ENCODE measurements around the gene DPY19L1. TPM values are rescaled to one million over a fixed set of nuclear protein-coding genes. Genes with fewer than 3 reads are reported as not detected.

The DPY19L1 gene
- total RNA-seq, 1 experiment from 2014 or later, result 71.7 TPM

- POLR2A ChIA-PET, result no interaction called here
- RAD21 ChIA-PET (ENCODE audit: low non-redundant PET in 1 of 2, low total read pairs in 2 of 2, uncharacterized antibody in 2 of 2, unreplicated experiment in 2 of 2), result no interaction called here
- CTCF ChIA-PET, result no interaction called here
- no peak overlapping the region for H3K9ac ChIP-seq (ENCODE audit: low read length)
- no peaks in the 10 kb centered on the region for H3K9me3 ChIP-seq (ENCODE audit: control insufficient read depth in 1 of 2, insufficient read depth in 1 of 2, low read depth in 1 of 2, low read length in 2 of 2)
- no peaks in the 10 kb centered on the region for H3K27me3 ChIP-seq (ENCODE audit: insufficient read depth, low read length)
- no peak overlapping the region for H3K4me2 ChIP-seq (ENCODE audit: low read length)
- peaks cover 32 to 35% of the 10 kb centered on the region in 2 experiments for H3K4me1 ChIP-seq (ENCODE audit: control insufficient read depth in 1 of 2, insufficient read depth in 2 of 2, low read length in 2 of 2)
- peaks cover 78% of the 10 kb centered on the region for H3K79me2 ChIP-seq (ENCODE audit: insufficient read depth, low read length)
- DNase-seq (ENCODE audit: low read depth, low spot score), result no peak
- TF ChIP-seq POLR2AphosphoS5 (IDR thresholded peaks at IDR 0.05; ENCODE audit: low read depth, low read length), result no peak
- TF ChIP-seq TCF7L2 (IDR thresholded peaks at IDR 0.05; ENCODE audit: borderline replicate concordance, extremely low read depth, insufficient read depth, insufficient read length), result no peak
- intact Hi-C loops (cut with micrococcal nuclease), result no loop called here
- no TSS peak for BruUV-seq (replicated peaks)
- no peaks in the 10 kb centered on the region for H3K9me2 ChIP-seq (ENCODE audit: insufficient read depth)
- no peaks in the 10 kb centered on the region for H4K20me1 ChIP-seq (ENCODE audit: insufficient read depth)
- H3K36me3 ChIP-seq (ENCODE audit: control insufficient read depth in 1 of 2, insufficient read depth in 2 of 2, low read length in 2 of 2), result peaks cover 1 to 3% of the 10 kb centered on the region in 2 experiments; a peak in 1 of 4 replicates
- no peak overlapping the region for H3K4me3 ChIP-seq (replicated peaks in 1 of 2; ENCODE audit: low read depth in 1 of 2, low read length in 2 of 2)
- H3K27ac ChIP-seq (ENCODE audit: low read depth, low read length), result no peak overlapping the region
- ATAC-seq, result no peak
- H2AFZ ChIP-seq (ENCODE audit: low read depth, low read length, poor library complexity, severe bottlenecking), result no peak overlapping the region
Observed at GRCh38 chr7:35021445-35021844, 15.8 kb downstream of the DPY19L1 start.

GRCh38 chr7:35019801-35020200 lies 17.5 kb downstream of the DPY19L1 start:
- BruUV-seq (replicated peaks), result no TSS peak
- ChIA-PET CTCF (no interaction called here), POLR2A (no interaction called here), RAD21 (ENCODE audit: low non-redundant PET in 1 of 2, low total read pairs in 2 of 2, uncharacterized antibody in 2 of 2, unreplicated experiment in 2 of 2) (no interaction called here)
- no peaks in the 10 kb centered on the region for H3K9me3 ChIP-seq (ENCODE audit: control insufficient read depth in 1 of 2, insufficient read depth in 1 of 2, low read depth in 1 of 2, low read length in 2 of 2)
- H2AFZ ChIP-seq (ENCODE audit: low read depth, low read length, poor library complexity, severe bottlenecking), result no peak overlapping the region
- intact Hi-C loops (cut with micrococcal nuclease), result no loop called here
- ATAC-seq, result no peak
- H3K4me1 ChIP-seq (ENCODE audit: control insufficient read depth in 1 of 2, insufficient read depth in 2 of 2, low read length in 2 of 2), result peaks cover 19% of the 10 kb centered on the region in 2 experiments
- H3K36me3 ChIP-seq (ENCODE audit: control insufficient read depth in 1 of 2, insufficient read depth in 2 of 2, low read length in 2 of 2), result peaks cover 4 to 7% of the 10 kb centered on the region in 2 experiments; a peak in 2 of 4 replicates
- no peaks in the 10 kb centered on the region for H3K27me3 ChIP-seq (ENCODE audit: insufficient read depth, low read length)
- no peak overlapping the region for H3K4me3 ChIP-seq (replicated peaks in 1 of 2; ENCODE audit: low read depth in 1 of 2, low read length in 2 of 2)
- no peaks in the 10 kb centered on the region for H3K9me2 ChIP-seq (ENCODE audit: insufficient read depth)
- peaks cover 62% of the 10 kb centered on the region for H3K79me2 ChIP-seq (ENCODE audit: insufficient read depth, low read length)
- DNase-seq (ENCODE audit: low read depth, low spot score), result no peak
- TF ChIP-seq JUND (IDR thresholded peaks at IDR 0.05) (no peak), CTCF (IDR thresholded peaks at IDR 0.05 in 2 of 3, conservative IDR thresholded peaks at IDR 0.05 in 1 of 3; ENCODE audit: borderline replicate concordance in 1 of 3, insufficient read depth in 1 of 3, low read depth in 2 of 3, low read length in 2 of 3) (no peak), SRF (IDR thresholded peaks at IDR 0.05; ENCODE audit: low read depth) (no peak), ZFX (IDR thresholded peaks at IDR 0.05) (no peak), EGR1 (IDR thresholded peaks at IDR 0.05; ENCODE audit: low read depth) (no peak), REST (IDR thresholded peaks at IDR 0.05; ENCODE audit: low read depth) (no peak), FOSL1 (IDR thresholded peaks at IDR 0.05; ENCODE audit: low read depth) (no peak)
- no peak overlapping the region for H3K4me2 ChIP-seq (ENCODE audit: low read length)
- H4K20me1 ChIP-seq (ENCODE audit: insufficient read depth), result no peaks in the 10 kb centered on the region
- H3K9ac ChIP-seq (ENCODE audit: low read length), result no peak overlapping the region
- H3K27ac ChIP-seq (ENCODE audit: low read depth, low read length), result no peak overlapping the region

Data from HCT116 (cell line).